ENCODE measurements around the gene C19orf47. TPM values are rescaled to one million over a fixed set of nuclear protein-coding genes. Genes with fewer than 3 reads are reported as not detected.

Gene C19orf47
- total RNA-seq, 1 donor: 11.2 TPM

DNA sequence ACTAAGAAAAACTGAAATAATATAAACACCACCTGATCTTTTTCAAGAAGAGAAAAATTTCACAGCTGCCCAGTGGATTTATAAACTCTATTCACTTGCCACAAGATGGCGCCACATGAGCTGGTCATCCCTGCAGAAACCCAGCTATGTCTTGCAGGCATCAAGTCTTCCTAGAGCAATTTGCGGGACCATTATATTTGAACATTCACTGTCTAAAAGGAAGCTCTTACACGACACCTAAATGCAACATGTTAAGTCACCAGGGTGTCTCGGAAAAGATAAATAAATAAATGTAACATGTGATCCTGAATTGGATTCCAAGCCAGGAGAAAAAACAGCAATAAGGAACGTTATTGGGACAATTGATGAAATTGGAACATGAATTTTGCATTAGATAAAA is 42.8 kb downstream of the C19orf47 start:
- DNase-seq (ENCODE audit: low read depth): peak; percentile 91
- TF ChIP-seq CTCF (IDR thresholded peaks at IDR 0.05; ENCODE audit: insufficient read depth, low read depth, low read length): peak; percentile 80
- no peak overlapping the region for H3K4me3 ChIP-seq (ENCODE audit: low read depth, low read length)

DNA sequence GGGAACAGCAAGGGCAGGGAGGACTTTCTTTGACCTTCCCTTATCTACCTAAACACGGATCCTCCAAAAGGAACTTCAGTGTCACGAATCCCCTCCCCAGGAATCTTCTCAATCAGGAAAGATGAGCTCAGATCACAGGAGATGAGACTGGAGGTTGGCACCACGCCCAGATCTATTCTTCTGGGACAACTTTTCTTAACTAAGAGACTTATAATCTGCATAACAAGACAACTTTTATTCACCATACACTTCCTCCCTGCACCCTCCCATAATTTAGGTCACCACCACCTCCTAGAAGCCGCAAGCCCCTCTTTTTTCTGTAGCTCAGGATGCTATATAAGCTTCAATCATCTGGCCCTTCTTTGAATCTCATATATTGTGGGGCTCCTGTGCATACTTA is 43.9 kb downstream of the C19orf47 start:
- DNase-seq (ENCODE audit: low read depth): no peak
- H3K4me3 ChIP-seq (ENCODE audit: low read depth, low read length): no peak overlapping the region
- no peak for TF ChIP-seq CTCF (IDR thresholded peaks at IDR 0.05; ENCODE audit: insufficient read depth, low read depth, low read length)

DNA sequence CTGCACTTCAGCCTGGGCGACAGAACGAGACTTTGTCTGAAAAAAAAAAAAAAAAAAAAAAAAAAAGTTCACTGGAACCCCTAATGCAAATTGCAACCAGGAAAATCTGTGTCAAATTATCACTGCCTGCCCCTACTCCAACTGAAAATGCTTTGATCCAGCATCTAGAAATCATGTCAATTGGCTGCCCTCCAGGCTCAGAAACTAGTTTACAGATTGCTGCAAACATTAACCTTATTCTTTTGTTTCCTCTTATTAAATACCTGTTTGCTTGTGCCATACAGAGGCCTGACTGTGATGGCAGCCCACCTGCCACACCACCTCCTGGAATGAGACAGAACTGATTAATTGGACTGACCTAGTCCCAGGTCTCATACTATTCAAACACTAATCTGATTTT is 44.4 kb downstream of the C19orf47 start:
- no peak for DNase-seq (ENCODE audit: low read depth)
- TF ChIP-seq CTCF (IDR thresholded peaks at IDR 0.05; ENCODE audit: insufficient read depth, low read depth, low read length): no peak
- no peak overlapping the region for H3K4me3 ChIP-seq (ENCODE audit: low read depth, low read length)

- DNase-seq (ENCODE audit: low read depth): no peak
- no peak overlapping the region for H3K4me3 ChIP-seq (ENCODE audit: low read depth, low read length)
- TF ChIP-seq CTCF (IDR thresholded peaks at IDR 0.05; ENCODE audit: insufficient read depth, low read depth, low read length): no peak
Observed at GRCh38 chr19:40302224-40303011, 45.8 kb downstream of the C19orf47 start.

DNA sequence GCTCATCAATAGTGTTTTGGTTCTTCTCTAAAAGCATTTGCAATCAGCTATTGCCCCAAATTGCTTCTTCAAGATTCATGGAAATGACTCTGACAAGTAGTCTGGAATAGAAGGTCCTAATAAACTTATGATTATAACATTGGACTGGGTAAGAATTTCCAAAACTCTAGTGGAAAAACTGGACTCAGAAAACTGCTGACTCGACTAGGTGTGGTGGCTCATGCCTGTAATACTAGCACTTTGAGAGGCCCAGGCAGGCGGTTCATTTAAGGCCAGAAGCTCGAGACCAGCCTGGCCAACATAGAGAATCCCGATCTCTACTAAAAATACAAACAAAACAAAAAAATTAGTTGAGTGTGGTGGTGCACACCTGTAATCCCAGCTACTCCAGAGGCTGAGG is 47.5 kb downstream of the C19orf47 start:
- no peak overlapping the region for H3K4me3 ChIP-seq (ENCODE audit: low read depth, low read length)
- no peak for DNase-seq (ENCODE audit: low read depth)
- TF ChIP-seq CTCF (IDR thresholded peaks at IDR 0.05; ENCODE audit: insufficient read depth, low read depth, low read length): no peak

DNA sequence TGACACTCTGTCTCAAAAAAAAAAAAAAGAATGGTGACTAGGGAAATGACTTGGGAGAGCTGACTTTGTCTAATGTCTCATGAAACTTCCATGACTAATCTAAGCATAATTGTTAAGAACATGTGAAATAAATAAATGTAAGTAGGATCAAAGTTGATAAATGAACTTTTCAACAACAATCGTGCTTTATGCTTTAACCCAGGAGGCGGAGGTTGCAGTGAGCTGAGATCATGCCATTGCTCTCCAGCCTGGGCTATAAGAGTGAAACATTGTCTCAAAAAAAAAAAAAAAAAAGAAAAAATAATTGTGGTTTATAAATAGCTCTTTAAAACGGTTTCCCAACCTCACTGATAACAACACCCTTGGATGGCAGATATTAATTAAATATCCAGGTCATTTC is 50.2 kb downstream of the C19orf47 start:
- no peak for DNase-seq (ENCODE audit: low read depth)
- no peak overlapping the region for H3K4me3 ChIP-seq (ENCODE audit: low read depth, low read length)
- no peak for TF ChIP-seq CTCF (IDR thresholded peaks at IDR 0.05; ENCODE audit: insufficient read depth, low read depth, low read length)

- TF ChIP-seq CTCF (IDR thresholded peaks at IDR 0.05; ENCODE audit: insufficient read depth, low read depth, low read length): no peak
- H3K4me3 ChIP-seq (ENCODE audit: low read depth, low read length): no peak overlapping the region
- DNase-seq (ENCODE audit: low read depth): no peak
Observed at GRCh38 chr19:40294560-40294959, 53.6 kb downstream of the C19orf47 start.
